SK-N-SH (cell line): ENCODE data around the gene ZNF836.

Experiments
- CTCF ChIP-seq: fragments of 200-600 bp; sonication (generic); IDR thresholded peaks from 2 replicates; pipeline ENCODE4 v1.6.1; 2017; ENCODE audit warnings: antibody characterized with exemption, mild to moderate bottlenecking, moderate library complexity
- EP300 ChIP-seq, 2 experiments: IDR thresholded peaks; 2 replicates each; pipeline versions ENCODE4 v1.4.0 to v1.6.1; 2012; ENCODE audit warnings: borderline replicate concordance in 1 of 2, low read depth in 1 of 2, low read length in 1 of 2
- PBX3 ChIP-seq: IDR thresholded peaks from 2 replicates; pipeline ENCODE4; 2012
- TAF1 ChIP-seq: IDR thresholded peaks from 2 replicates; pipeline ENCODE4 v1.6.1; 2012; ENCODE audit warnings: low read depth, mild to moderate bottlenecking, low read length, moderate library complexity, borderline replicate concordance
- TEAD4 ChIP-seq: IDR thresholded peaks from 2 replicates; pipeline ENCODE4 v1.4.0; 2012; ENCODE audit warnings: mild to moderate bottlenecking, borderline replicate concordance; ENCODE audit not compliant: insufficient read depth

GRCh38 chr19:52170863-52171320, 529 bp downstream of the ZNF836 start:
- TF ChIP-seq PBX3 (no peak), CTCF (no peak), TEAD4 (no peak), EP300 (IDR thresholded peaks at IDR 0.05; ENCODE audit: borderline replicate concordance in 1 of 2, low read depth in 1 of 2, low read length in 1 of 2) (no peak), TAF1 (no peak)
